Ectodermal cell (in vitro differentiated cells): ENCODE data around the gene CDC14C.

Source experiments
- H3K27ac ChIP-seq: 2 replicates; pipeline ENCODE4 v1.7.0; 2013; ENCODE audit warnings: mild to moderate bottlenecking, low read depth, low read length; ENCODE audit not compliant: insufficient read depth, poor library complexity, severe bottlenecking
- H3K27me3 ChIP-seq: 2 replicates; pipeline ENCODE4 v1.7.0; 2013; ENCODE audit warnings: mild to moderate bottlenecking, low read length; ENCODE audit not compliant: insufficient read depth, control insufficient read depth, poor library complexity, severe bottlenecking
- H3K36me3 ChIP-seq: one replicate; pipeline ENCODE4 v1.7.0; 2013; ENCODE audit warnings: low read length; ENCODE audit not compliant: control insufficient read depth, insufficient read depth
- H3K4me1 ChIP-seq: one replicate; pipeline ENCODE4 v1.7.0; 2013; ENCODE audit warnings: low read length; ENCODE audit not compliant: control insufficient read depth, insufficient read depth
- H3K4me3 ChIP-seq: 2 replicates; pipeline ENCODE4 v1.7.0; 2013; ENCODE audit warnings: low read depth, low read length, control low read depth; ENCODE audit not compliant: insufficient read depth
- H3K9me3 ChIP-seq: 2 replicates; pipeline ENCODE4 v1.7.0; 2013; ENCODE audit warnings: mild to moderate bottlenecking, low read length, moderate library complexity; ENCODE audit not compliant: control insufficient read depth
- whole genome bisulfite sequencing, 2 experiments: methylation state at CpG; one replicate each; pipeline ENCODE4 v1.1.7; 2013; ENCODE audit warnings: missing lambda C conversion rate in 2 of 2; 5-methylcytosine and 5-hydroxymethylcytosine counted together

Gene CDC14C

DNA sequence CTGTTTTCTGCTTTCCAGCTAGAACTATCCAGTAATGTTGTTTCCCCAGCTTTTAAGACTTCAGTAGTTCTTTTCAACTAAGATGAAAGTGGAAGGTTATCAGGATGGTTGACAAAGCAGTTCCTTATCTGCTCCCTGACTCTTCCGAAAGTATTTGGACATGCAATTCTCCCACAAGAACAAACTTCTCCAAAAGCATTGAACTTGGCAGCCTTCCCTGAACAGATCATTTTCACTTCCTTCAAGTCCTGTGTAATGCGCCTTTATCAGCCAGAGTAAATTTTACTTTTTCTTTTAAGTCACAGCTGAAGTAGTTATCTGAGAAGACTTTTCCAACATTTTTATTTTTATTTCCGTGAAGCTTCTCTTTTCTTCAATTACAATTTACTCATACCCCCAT is 39.7 kb downstream of the CDC14C start:
- Histone ChIP-seq H3K27ac (no peak overlapping the region), H3K27me3 (no peaks in the 10 kb centered on the region), H3K4me1 (no peaks in the 10 kb centered on the region), H3K9me3 (no peaks in the 10 kb centered on the region), H3K36me3 (no peaks in the 10 kb centered on the region), H3K4me3 (no peak overlapping the region)
- 95 to 98% methylated on average over 2 of the region's 3 CpGs for WGBS, 2 experiments

GRCh38 chr7:48971173-48971572 is 46.8 kb downstream of the CDC14C start:
- no peaks in the 10 kb centered on the region for H3K9me3 ChIP-seq
- 88% methylated on average over 1 of the region's 1 CpG; no CpG with 5 or more reads in 1 of the 2 experiments for WGBS, 2 experiments
- H3K36me3 ChIP-seq: no peaks in the 10 kb centered on the region
- H3K27me3 ChIP-seq: no peaks in the 10 kb centered on the region
- no peak overlapping the region for H3K4me3 ChIP-seq
- no peak overlapping the region for H3K27ac ChIP-seq
- no peaks in the 10 kb centered on the region for H3K4me1 ChIP-seq

DNA sequence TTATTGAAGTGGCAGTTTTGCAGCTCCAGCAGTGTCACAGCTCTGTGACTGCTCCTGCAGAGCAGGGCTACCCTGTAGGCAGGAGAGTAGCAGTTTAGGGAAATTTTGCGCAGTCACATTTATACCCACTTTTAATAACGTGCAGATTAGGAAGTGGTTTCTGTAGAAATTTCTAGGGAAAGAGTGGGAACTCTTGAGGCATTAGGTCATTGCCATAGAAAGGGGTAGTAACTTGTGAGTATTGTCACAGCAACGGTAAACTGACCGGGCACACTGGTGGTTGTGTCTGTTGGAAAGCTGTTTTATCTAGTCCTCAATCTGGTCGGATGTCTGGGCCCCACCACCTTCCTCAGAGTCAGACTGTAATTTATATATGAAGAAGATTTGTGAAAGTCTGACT is 51.9 kb downstream of the CDC14C start:
- WGBS, 2 experiments: 75% methylated on average over 4 to 5 of the region's 5 CpGs
- no peak overlapping the region for H3K4me3 ChIP-seq
- no peaks in the 10 kb centered on the region for H3K9me3 ChIP-seq
- H3K36me3 ChIP-seq: no peaks in the 10 kb centered on the region
- H3K4me1 ChIP-seq: no peaks in the 10 kb centered on the region
- no peaks in the 10 kb centered on the region for H3K27me3 ChIP-seq
- H3K27ac ChIP-seq: no peak overlapping the region

GRCh38 chr7:48976850-48977249 is 52.5 kb downstream of the CDC14C start:
- Histone ChIP-seq H3K36me3 (no peaks in the 10 kb centered on the region), H3K27me3 (no peaks in the 10 kb centered on the region), H3K4me3 (no peak overlapping the region), H3K4me1 (no peaks in the 10 kb centered on the region), H3K9me3 (no peaks in the 10 kb centered on the region), H3K27ac (no peak overlapping the region)
- 89 to 96% methylated on average over 5 of the region's 5 CpGs for WGBS, 2 experiments
